Measurements from ENCODE around the gene BAHCC1. TPM values are rescaled to one million over a fixed set of nuclear protein-coding genes. Genes with fewer than 3 reads are reported as not detected.

Gene BAHCC1
- total and polyA plus RNA-seq, 2 donors (not counting 3 experiments of a cell fraction or from before 2014, with no cell fraction given): 4.7 to 11.6 TPM

- H2AFZ ChIP-seq (ENCODE audit: low read depth, low read length): no peak overlapping the region
- no peak overlapping the region for H3K4me3 ChIP-seq (replicated peaks in 1 of 3; ENCODE audit: insufficient read depth in 1 of 3, low read depth in 1 of 3, low read length in 3 of 3)
- TF ChIP-seq MYC (IDR thresholded peaks at IDR 0.05; ENCODE audit: low read depth, low read length) (no peak), FOS (IDR thresholded peaks at IDR 0.05; ENCODE audit: borderline replicate concordance, insufficient read depth, low read length) (no peak), GATA2 (IDR thresholded peaks at IDR 0.05; ENCODE audit: insufficient read depth, insufficient read length, low read depth, low read length) (no peak), POLR2A (IDR thresholded peaks at IDR 0.05; ENCODE audit: low read depth, low read length) (no peak), CTCF (IDR thresholded peaks at IDR 0.05; ENCODE audit: extremely low read depth in 1 of 2, insufficient read depth in 1 of 2, low read depth in 1 of 2, low read length in 2 of 2) (no peak), MAX (IDR thresholded peaks at IDR 0.05; ENCODE audit: insufficient read depth, insufficient read length) (no peak)
- no peak overlapping the region for H3K27ac ChIP-seq (ENCODE audit: insufficient read depth, low read depth, low read length)
- H3K4me1 ChIP-seq (ENCODE audit: control insufficient read depth, extremely low read depth, insufficient read depth, low read length): no peaks in the 10 kb centered on the region
- no peak for FAIRE-seq
- H3K9me3 ChIP-seq (replicated peaks; ENCODE audit: control insufficient read depth, insufficient read depth, low read length): no peaks in the 10 kb centered on the region
- intact Hi-C loops (cut with micrococcal nuclease): no loop called here
- dilution Hi-C loops (cut with MboI; ENCODE audit: extremely low pct_ligation_motif_present, low sequenced_read_pairs): no loop called here
- H3K27me3 ChIP-seq (ENCODE audit: control insufficient read depth in 2 of 2, insufficient read depth in 2 of 2, low read length in 2 of 2): peaks cover 0 to 3% of the 10 kb centered on the region in 2 experiments
- H4K20me1 ChIP-seq (replicated peaks; ENCODE audit: control insufficient read depth, extremely low read depth, insufficient read depth, low read length): no peaks in the 10 kb centered on the region
- no peak overlapping the region for H3K9ac ChIP-seq (replicated peaks; ENCODE audit: extremely low read depth, insufficient read depth, low read length)
- ChIA-PET POLR2A (no interaction called here), CTCF (interaction anchor here (1.4 kb wide), 1 partner anchor 35 kb away, joined by 3 read pairs; no protein-coding TSS in a partner anchor)
- H3K9me1 ChIP-seq (replicated peaks; ENCODE audit: control insufficient read depth, extremely low read depth, insufficient read depth, low read length): no peaks in the 10 kb centered on the region
- H3K4me2 ChIP-seq (ENCODE audit: insufficient read depth, low read length): no peak overlapping the region
- no peaks in the 10 kb centered on the region for H3K79me2 ChIP-seq (ENCODE audit: control insufficient read depth, insufficient read depth, low read length)
- no peak for DNase-seq (ENCODE audit: low read depth, low spot score)
- BruUV-seq (replicated peaks): no TSS peak
- H3K36me3 ChIP-seq (ENCODE audit: control insufficient read depth in 2 of 2, extremely low read depth in 1 of 2, insufficient read depth in 2 of 2, low read length in 2 of 2): no peaks in the 10 kb centered on the region
Measured at GRCh38 chr17:81380131-81380530, 15.1 kb upstream of the BAHCC1 start.

All from endothelial cell of umbilical vein (primary cell).